ENCODE data around the gene GNAL.
"Not testable (repeated sequence)": the region's sequence is repeated elsewhere in the genome, so short reads cannot be mapped to it uniquely, and the experiment has no call there.

GNAL gene

GRCh38 chr18:11700876-11701275, 11.8 kb downstream of the GNAL start:
- no peak for DNase-seq (ENCODE audit: low read depth)
- no peak for TF ChIP-seq CTCF (IDR thresholded peaks at IDR 0.05; ENCODE audit: control insufficient read depth, extremely low read depth, insufficient read depth)
- no peak overlapping the region for H3K4me3 ChIP-seq (ENCODE audit: low read depth, low read length)

GRCh38 chr18:11710578-11710977, 21.5 kb downstream of the GNAL start:
- no peak for DNase-seq (ENCODE audit: low read depth)
- TF ChIP-seq CTCF (IDR thresholded peaks at IDR 0.05; ENCODE audit: control insufficient read depth, extremely low read depth, insufficient read depth) = no peak

GRCh38 chr18:11713756-11714155, 24.7 kb downstream of the GNAL start:
- TF ChIP-seq CTCF (IDR thresholded peaks at IDR 0.05; ENCODE audit: control insufficient read depth, extremely low read depth, insufficient read depth) = no peak
- H3K4me3 ChIP-seq (ENCODE audit: low read depth, low read length) = no peak overlapping the region
- DNase-seq (ENCODE audit: low read depth) = no peak

More at GRCh38 chr18:11710578-11710977, 21.5 kb downstream of the GNAL start:
- H3K4me3 ChIP-seq (ENCODE audit: low read depth, low read length) = no peak overlapping the region

- TF ChIP-seq CTCF (IDR thresholded peaks at IDR 0.05; ENCODE audit: control insufficient read depth, extremely low read depth, insufficient read depth) = no peak
- H3K4me3 ChIP-seq (ENCODE audit: low read depth, low read length) = no peak overlapping the region
- no peak for DNase-seq (ENCODE audit: low read depth)
These were observed 25.3 kb downstream of the GNAL start for GRCh38 chr18:11714244-11714918.

GRCh38 chr18:11716767-11717315, 27.8 kb downstream of the GNAL start:
- not testable (repeated sequence) for DNase-seq (ENCODE audit: low read depth); H3K4me3 ChIP-seq (ENCODE audit: low read depth, low read length)

GRCh38 chr18:11719050-11719449, 30.0 kb downstream of the GNAL start:
- no peak for TF ChIP-seq CTCF (IDR thresholded peaks at IDR 0.05; ENCODE audit: control insufficient read depth, extremely low read depth, insufficient read depth)
- DNase-seq (ENCODE audit: low read depth) = no peak
- no peak overlapping the region for H3K4me3 ChIP-seq (ENCODE audit: low read depth, low read length)

GRCh38 chr18:11719621-11720020, 30.6 kb downstream of the GNAL start:
- no peak for DNase-seq (ENCODE audit: low read depth)
- no peak for TF ChIP-seq CTCF (IDR thresholded peaks at IDR 0.05; ENCODE audit: control insufficient read depth, extremely low read depth, insufficient read depth)
- H3K4me3 ChIP-seq (ENCODE audit: low read depth, low read length) = no peak overlapping the region
